HepG2 (cell line): ENCODE data around the gene CLDN3. TPM values are rescaled to one million over a fixed set of nuclear protein-coding genes. Genes with fewer than 3 reads are reported as not detected.

ENCODE experiments used
- ATAC-seq: fragments of 200-7000 bp; cut with Tn5 transposase; 3 replicates; pipeline ENCODE4 v1.9.1; 2020; ENCODE audit warnings: mild to moderate bottlenecking, moderate library complexity
- BruUV-seq: library from RNA; stranded (reverse); fragments of 400-500 nt; replicated peaks from 2 replicates; lab custom pipeline; 2021; lab: Mats Ljungman, UMichigan
- CTCF ChIA-PET: fragments of 300-600 bp; formaldehyde crosslinking; extraction: SDS; loops from one replicate; lab custom pipeline; 2021; ENCODE audit warnings: low total read pairs, inconsistent platforms, low intra/inter-chr PET ratio; lab: Yijun Ruan, JAX
- POLR2A ChIA-PET: fragments of 350-600 bp; sonication (Branson Sonifier 250); formaldehyde crosslinking; loops from one replicate; lab custom pipeline; 2020; ENCODE audit warnings: antibody characterized with exemption, inconsistent platforms; lab: Yijun Ruan, JAX
- DNase-seq: peaks from one replicate; pipeline ENCODE4 v3.0.0-alpha.2; 2015; ENCODE audit warnings: low spot score
- FAIRE-seq: peaks from 3 replicates; lab custom pipeline; 2011; peaks lifted over from hg19 to GRCh38; lab: Jason Lieb, UNC
- H2AFZ ChIP-seq: one replicate; pipeline ENCODE4 v1.6.1; 2011; ENCODE audit warnings: low read length, inconsistent platforms
- H3K27ac ChIP-seq: fragments of 300-600 bp; 3 replicates; pipeline ENCODE4 v1.8.0; 2011; ENCODE audit warnings: mixed run types, mild to moderate bottlenecking, mixed read lengths, low read length, inconsistent platforms; ENCODE audit not compliant: insufficient read depth; ENCODE audit errors: extremely low read length
- H3K27me3 ChIP-seq, 2 experiments: fragments of 200-600 bp in 1 of 2; 2 replicates in 1 of 2; 3 replicates in 1 of 2; pipeline versions ENCODE4 v1.6.0 to v1.8.0; 2011; ENCODE audit warnings: low read length in 2 of 2, mild to moderate bottlenecking in 2 of 2, moderate library complexity in 2 of 2, inconsistent platforms in 1 of 2; ENCODE audit not compliant: insufficient read depth in 2 of 2, control insufficient read depth in 1 of 2
- H3K36me3 ChIP-seq, 2 experiments: fragments of 200-600 bp in 1 of 2; replicated peaks in 1 of 2; 2 replicates in 1 of 2; 3 replicates in 1 of 2; pipeline versions ENCODE4 v1.5.1 to v1.8.0; 2011; ENCODE audit warnings: low read length in 2 of 2, inconsistent platforms in 1 of 2; ENCODE audit not compliant: insufficient read depth in 2 of 2, control insufficient read depth in 1 of 2
- H3K4me1 ChIP-seq: 2 replicates; pipeline ENCODE4 v1.5.1; 2012; ENCODE audit warnings: low read length, inconsistent platforms; ENCODE audit not compliant: insufficient read depth
- H3K4me2 ChIP-seq: 2 replicates; pipeline ENCODE4 v1.6.0; 2011; ENCODE audit warnings: low read depth, low read length, inconsistent platforms
- H3K4me3 ChIP-seq, 3 experiments: fragments of 200-600 bp in 1 of 3; sonication (generic), shearing (Covaris generic) in 1 of 3; replicated peaks in 1 of 3; 2 replicates each; pipeline ENCODE4 v1.5.1; 2011 to 2016; ENCODE audit warnings: low read length in 3 of 3, inconsistent platforms in 2 of 3, low read depth in 2 of 3, mild to moderate bottlenecking in 2 of 3, control low read depth in 1 of 3, mixed read lengths in 1 of 3; ENCODE audit not compliant: insufficient read depth in 1 of 3
- H3K79me2 ChIP-seq: one replicate; pipeline ENCODE4 v1.6.1; 2011; ENCODE audit warnings: low read length, inconsistent platforms; ENCODE audit not compliant: insufficient read depth
- H3K9ac ChIP-seq: 2 replicates; pipeline ENCODE4 v1.6.0; 2011; ENCODE audit warnings: mild to moderate bottlenecking, low read depth, low read length, inconsistent platforms; ENCODE audit not compliant: insufficient read depth
- H3K9me3 ChIP-seq: 2 replicates; pipeline ENCODE4 v1.5.1; 2012; ENCODE audit warnings: mild to moderate bottlenecking, low read length
- H4K20me1 ChIP-seq: 2 replicates; pipeline ENCODE4 v1.6.0; 2011; ENCODE audit warnings: inconsistent platforms, mild to moderate bottlenecking, low read length, moderate library complexity; ENCODE audit not compliant: insufficient read depth
- ATF4 ChIP-seq, 2 experiments: fragments of 450-650 bp in 1 of 2; sonication (generic) in 1 of 2; formaldehyde crosslinking; IDR thresholded peaks; 2 replicates each; pipeline versions ENCODE4 v1.5.0 to v1.8.0; 2020 to 2022; ENCODE audit warnings: mild to moderate bottlenecking in 1 of 2, missing genetic modification reagents in 1 of 2
- ATF7-NPFF ChIP-seq: sonication (generic); formaldehyde crosslinking; IDR thresholded peaks from 2 replicates; pipeline ENCODE4 v1.8.1; 2023; ENCODE audit warnings: mild to moderate bottlenecking, low read depth, missing genetic modification reagents, moderate library complexity
- BRF2 ChIP-seq: sonication (generic); formaldehyde crosslinking; IDR thresholded peaks from 2 replicates; pipeline ENCODE4 v1.8.1; 2022; ENCODE audit warnings: mild to moderate bottlenecking, missing genetic modification reagents
- ETS1 ChIP-seq: sonication (generic); formaldehyde crosslinking; IDR thresholded peaks from 2 replicates; pipeline ENCODE4 v1.4.0; 2020; ENCODE audit warnings: missing genetic modification reagents
- GFI1 ChIP-seq: sonication (generic); formaldehyde crosslinking; IDR thresholded peaks from 2 replicates; pipeline ENCODE4 v1.5.0; 2020; ENCODE audit warnings: missing genetic modification reagents, mild to moderate bottlenecking, borderline replicate concordance
- MIER3 ChIP-seq: IDR thresholded peaks from 2 replicates; pipeline ENCODE4 v1.6.1; 2016; ENCODE audit warnings: missing compliant biosample characterization, borderline replicate concordance
- SATB2 ChIP-seq: sonication (generic); formaldehyde crosslinking; IDR thresholded peaks from 2 replicates; pipeline ENCODE4 v1.5.0; 2020; ENCODE audit warnings: missing genetic modification reagents
- USF2 ChIP-seq, 2 experiments: sonication (generic) in 1 of 2; formaldehyde crosslinking in 1 of 2; IDR thresholded peaks; 2 replicates each; pipeline versions ENCODE4 v1.5.1 to v1.6.1; 2011 to 2020; ENCODE audit warnings: borderline replicate concordance in 1 of 2, low read depth in 1 of 2, low read length in 1 of 2, mild to moderate bottlenecking in 1 of 2, missing genetic modification reagents in 1 of 2, moderate library complexity in 1 of 2
- ZBTB3 ChIP-seq: sonication (generic); formaldehyde crosslinking; IDR thresholded peaks from 2 replicates; pipeline ENCODE4 v1.4.0; 2020; ENCODE audit warnings: low read depth, mild to moderate bottlenecking, moderate library complexity, missing genetic modification reagents, borderline replicate concordance
- ZBTB37 ChIP-seq: sonication (generic); formaldehyde crosslinking; IDR thresholded peaks from 2 replicates; pipeline ENCODE4 v1.4.0; 2020; ENCODE audit warnings: mild to moderate bottlenecking, missing genetic modification reagents
- ZNF660 ChIP-seq: sonication (generic); formaldehyde crosslinking; IDR thresholded peaks from 2 replicates; pipeline ENCODE4 v1.5.1; 2020; ENCODE audit warnings: mild to moderate bottlenecking, low read depth, missing genetic modification reagents, borderline replicate concordance
- ZNF766 ChIP-seq: sonication (generic); formaldehyde crosslinking; IDR thresholded peaks from 2 replicates; pipeline ENCODE4 v1.5.0; 2020; ENCODE audit warnings: missing genetic modification reagents, borderline replicate concordance
- WGBS: methylation state at CpG from one replicate; pipeline ENCODE4 v1.1.6; 2017; ENCODE audit warnings: low lambda C conversion rate; 5-methylcytosine and 5-hydroxymethylcytosine counted together
- in situ Hi-C: cut with HindIII; loops from 2 replicates; pipeline ENCODE4 v1.10.0; 2017; ENCODE audit warnings: low pct_unique_long_range_greater_than_20kb; ENCODE audit not compliant: extremely low pct_ligation_motif_present
- intact Hi-C: fragments of 100-400 bp; cut with micrococcal nuclease; formaldehyde crosslinking; loops from one replicate; pipeline ENCODE4 v1.10.0; 2022; ENCODE audit not compliant: unreplicated experiment
- polyA plus RNA-seq, 8 experiments: library from polyadenylated mRNA; depleted of rRNA in 3 of 8; stranded (reverse) in 7 of 8; unstranded in 1 of 8; fragments of >200 nt; fragmentation: Illumina TruSeq in 4 of 8; extraction: Trizol in 4 of 8; gene quantifications; 2 replicates each; pipeline versions ENCODE4 v1.2.1 to v1.2.3, GENCODE V29; 2011 to 2016; ENCODE audit warnings: low read depth in 4 of 8, missing spikeins in 1 of 8, mixed read lengths in 1 of 8; ENCODE audit not compliant: insufficient read depth in 1 of 8
- total RNA-seq, 5 experiments: library from RNA; depleted of rRNA; stranded (reverse); fragments of >200 nt; fragmentation: Illumina TruSeq; extraction: Trizol; gene quantifications; 2 replicates each; pipeline ENCODE4 v1.2.3, GENCODE V29; 2016; ENCODE audit warnings: low read depth in 1 of 5

Gene CLDN3
- total and polyA plus RNA-seq, 2 of the 13 experiments (the other 11 are each of a cell fraction or from before 2014, with no cell fraction given): 0.31 to 0.51 TPM

GRCh38 chr7:73802459-73802858, 32.4 kb upstream of the CLDN3 start (continued):
- TF ChIP-seq ETS1 (CRISPR knock-in tag) (no peak), USF2 (IDR thresholded peaks at IDR 0.05; ENCODE audit: low read depth, low read length) (no peak), USF2 (CRISPR knock-in tag; IDR thresholded peaks at IDR 0.05; ENCODE audit: borderline replicate concordance) (no peak)

GRCh38 chr7:73801577-73801976, 31.5 kb upstream of the CLDN3 start:
- Histone ChIP-seq H3K4me2 (no peak overlapping the region), H3K4me1 (peaks cover 13% of the 10 kb centered on the region), H3K36me3 (no peaks in the 10 kb centered on the region), H3K9ac (no peak overlapping the region), H3K27ac (no peak overlapping the region), H3K4me3 (no peak overlapping the region), H3K9me3 (no peaks in the 10 kb centered on the region), H4K20me1 (no peaks in the 10 kb centered on the region), H2AFZ (no peak overlapping the region), H3K27me3 (0 out of 5 replicates have a peak, but pooled peaks cover 0 to 2% of the 10 kb centered on the region in 2 experiments), H3K79me2 (no peaks in the 10 kb centered on the region)
- TF ChIP-seq ATF4 (CRISPR knock-in tag; IDR thresholded peaks at IDR 0.05): no peak
- no peak for TF ChIP-seq BRF2 (CRISPR knock-in tag)
- no peak for TF ChIP-seq ATF7-NPFF (CRISPR knock-in tag)
- TF ChIP-seq ZBTB37: no peak
- no peak for TF ChIP-seq MIER3 (CRISPR knock-in tag)
- no peak for TF ChIP-seq ZNF660
- no peak for TF ChIP-seq SATB2
- TF ChIP-seq ZNF766 (CRISPR knock-in tag): no peak
- no peak for TF ChIP-seq GFI1 (CRISPR knock-in tag)
- TF ChIP-seq ZBTB3 (CRISPR knock-in tag): no peak
- DNase-seq (no peak), ATAC-seq (no peak), FAIRE-seq (no peak)
- ChIA-PET POLR2A (no interaction called here), CTCF (no interaction called here)
- WGBS: 2% methylated on average over 1 of the region's 1 CpG
- in situ Hi-C loops (no loop called here), intact Hi-C loops (no loop called here)
- no TSS peak for BruUV-seq
